H1 (cell line): ENCODE measurements around the gene SHISA6. TPM values are rescaled to one million over a fixed set of nuclear protein-coding genes. Genes with fewer than 3 reads are reported as not detected.

Experiments used
- CREB1 ChIP-seq: IDR thresholded peaks from 2 replicates; pipeline ENCODE4 v1.6.1; 2012; ENCODE audit warnings: inconsistent platforms
- RFX5 ChIP-seq: IDR thresholded peaks from 2 replicates; pipeline ENCODE4 v1.6.1; 2011; ENCODE audit warnings: low read depth, low read length, improper control_type of control experiment, borderline replicate concordance
- polyA plus RNA-seq, 7 experiments: library from polyadenylated mRNA; depleted of rRNA in 3 of 7; stranded (reverse) in 5 of 7; unstranded in 2 of 7; fragments of >200 nt in 5 of 7; fragments of 200-250 nt in 2 of 7; gene quantifications; 1 replicate in 5 of 7; 2 replicates in 1 of 7; 4 replicates in 1 of 7; pipeline versions ENCODE4 v1.2.1 to v1.2.3, GENCODE V29; 2011 to 2013; ENCODE audit warnings: missing spikeins in 2 of 7, mixed read lengths in 2 of 7
- total RNA-seq: library from RNA; stranded (reverse); fragmentation: NEBNext Ultra II Directional; extraction: Animal tissue kit (Norgen Biotek cat#: 25700); gene quantifications from 2 replicates; pipeline ENCODE4 v1.2.1, GENCODE V29; 2021
- TF ChIP-seq, protein P1 (sequence below): IDR thresholded peaks from 2 replicates; pipeline ENCODE4 v1.6.1; 2011; ENCODE audit warnings: low read length, improper control_type of control experiment

SHISA6 gene
- total and polyA plus RNA-seq, 2 of the 8 experiments (the other 6 are each of a cell fraction or from before 2014, with no cell fraction given), result 2.9 to 4.8 TPM

DNA sequence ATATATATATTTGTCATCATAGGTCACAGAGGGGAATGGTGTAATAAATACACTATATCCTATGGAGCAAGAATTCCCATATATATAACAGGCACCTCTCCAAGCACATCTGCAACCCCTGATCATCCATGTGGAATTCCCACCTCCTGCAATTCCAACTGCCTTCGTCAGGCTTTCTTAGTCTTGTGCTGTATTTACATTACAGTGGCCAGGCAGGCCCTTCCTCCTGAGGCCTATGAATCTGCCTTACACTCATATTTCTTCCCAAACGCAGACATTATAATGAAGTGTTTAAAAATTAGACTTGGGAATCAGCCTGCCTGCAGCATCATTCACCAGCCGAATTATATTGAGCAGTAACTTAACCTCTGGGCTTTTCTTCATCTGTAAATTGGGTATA is 338.0 kb downstream of the SHISA6 start (continued):
- TF ChIP-seq, protein P1, sequence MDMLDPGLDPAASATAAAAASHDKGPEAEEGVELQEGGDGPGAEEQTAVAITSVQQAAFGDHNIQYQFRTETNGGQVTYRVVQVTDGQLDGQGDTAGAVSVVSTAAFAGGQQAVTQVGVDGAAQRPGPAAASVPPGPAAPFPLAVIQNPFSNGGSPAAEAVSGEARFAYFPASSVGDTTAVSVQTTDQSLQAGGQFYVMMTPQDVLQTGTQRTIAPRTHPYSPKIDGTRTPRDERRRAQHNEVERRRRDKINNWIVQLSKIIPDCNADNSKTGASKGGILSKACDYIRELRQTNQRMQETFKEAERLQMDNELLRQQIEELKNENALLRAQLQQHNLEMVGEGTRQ, result no peak
- no peak for TF ChIP-seq RFX5
- TF ChIP-seq CREB1, result no peak
